Memory B cell (primary cell): ENCODE measurements around the gene CIB4.

ENCODE experiments used
- ATAC-seq: fragments of 150-1000 bp; cut with Tn5 transposase; 2 replicates; pipeline ENCODE4 v1.10.0; 2021; ENCODE audit warnings: low read depth, mild to moderate bottlenecking, moderate library complexity
- DNase-seq, 2 donors: peaks; one replicate each; pipeline ENCODE4 v3.0.0; 2022; ENCODE audit warnings: low spot score in 2 of 2
- H3K27ac Mint-ChIP-seq: one replicate; pipeline ENCODE4 v1.8.0; 2022; ENCODE audit warnings: mild to moderate bottlenecking, moderate library complexity, mixed read lengths
- H3K27me3 Mint-ChIP-seq: one replicate; pipeline ENCODE4 v1.8.0; 2022; ENCODE audit warnings: mixed read lengths
- H3K36me3 Mint-ChIP-seq: one replicate; pipeline ENCODE4 v1.8.0; 2022; ENCODE audit warnings: mild to moderate bottlenecking, mixed read lengths
- H3K4me1 Mint-ChIP-seq: one replicate; pipeline ENCODE4 v1.8.0; 2022; ENCODE audit warnings: mixed read lengths
- H3K4me3 Mint-ChIP-seq: one replicate; pipeline ENCODE4 v1.8.0; 2022; ENCODE audit warnings: mild to moderate bottlenecking, moderate library complexity, mixed read lengths
- H3K9me3 Mint-ChIP-seq: one replicate; pipeline ENCODE4 v1.8.0; 2022; ENCODE audit warnings: mixed read lengths

The CIB4 gene

GRCh38 chr2:26640781-26641564, at the start of gene CIB4:
Gene CIB4, minus strand, starts transcription at chr2:26641366. Its CDS starts 52 bp downstream, at chr2:26641314.
- Mint-ChIP-seq H3K27ac (no peak within 1 kb of the TSS), H3K27me3 (peaks cover 18% of the 10 kb centered on the region), H3K4me1 (no peaks in the 10 kb centered on the region), H3K36me3 (no peaks in the 10 kb centered on the region), H3K4me3 (no peak within 1 kb of the TSS), H3K9me3 (no peaks in the 10 kb centered on the region)
- ATAC-seq = no peak
- DNase-seq = no peak

GRCh38 chr2:26687801-26688200, 46.6 kb upstream of the CIB4 start:
- Mint-ChIP-seq H3K4me1 (peaks cover 10% of the 10 kb centered on the region), H3K27me3 (peaks cover 26% of the 10 kb centered on the region), H3K9me3 (no peaks in the 10 kb centered on the region), H3K36me3 (no peaks in the 10 kb centered on the region), H3K4me3 (no peak overlapping the region), H3K27ac (no peak overlapping the region)
- ATAC-seq = no peak
- no peak for DNase-seq

- peaks cover 10% of the 10 kb centered on the region for H3K4me1 Mint-ChIP-seq
- H3K27me3 Mint-ChIP-seq = peaks cover 30% of the 10 kb centered on the region
- no peak overlapping the region for H3K27ac Mint-ChIP-seq
- no peak overlapping the region for H3K4me3 Mint-ChIP-seq
- no peak for DNase-seq
- H3K36me3 Mint-ChIP-seq = no peaks in the 10 kb centered on the region
- no peak for ATAC-seq
- no peaks in the 10 kb centered on the region for H3K9me3 Mint-ChIP-seq
These were observed 46.2 kb upstream of the CIB4 start for GRCh38 chr2:26687328-26687727.

GRCh38 chr2:26685989-26686839, 45.0 kb upstream of the CIB4 start:
- ATAC-seq (no peak), DNase-seq (no peak)
- H3K9me3 Mint-ChIP-seq = no peaks in the 10 kb centered on the region
- H3K4me3 Mint-ChIP-seq = no peak overlapping the region
- H3K27me3 Mint-ChIP-seq = peaks cover 28% of the 10 kb centered on the region
- H3K36me3 Mint-ChIP-seq = no peaks in the 10 kb centered on the region
- H3K4me1 Mint-ChIP-seq = peaks cover 7% of the 10 kb centered on the region
- H3K27ac Mint-ChIP-seq = no peak overlapping the region

GRCh38 chr2:26685341-26685740, 44.2 kb upstream of the CIB4 start:
- DNase-seq (no peak), ATAC-seq (no peak)
- Mint-ChIP-seq H3K4me3 (no peak overlapping the region), H3K27ac (no peak overlapping the region), H3K36me3 (no peaks in the 10 kb centered on the region), H3K27me3 (peaks cover 28% of the 10 kb centered on the region), H3K4me1 (peaks cover 7% of the 10 kb centered on the region), H3K9me3 (no peaks in the 10 kb centered on the region)

GRCh38 chr2:26683583-26683982, 42.4 kb upstream of the CIB4 start:
- Mint-ChIP-seq H3K27me3 (peaks cover 27% of the 10 kb centered on the region), H3K9me3 (no peaks in the 10 kb centered on the region), H3K36me3 (no peaks in the 10 kb centered on the region), H3K27ac (no peak overlapping the region), H3K4me1 (peaks cover 7% of the 10 kb centered on the region), H3K4me3 (no peak overlapping the region)
- ATAC-seq (no peak), DNase-seq (no peak)

GRCh38 chr2:26682155-26682554, 41.0 kb upstream of the CIB4 start:
- no peak for ATAC-seq
- DNase-seq = no peak
- H3K4me1 Mint-ChIP-seq = peaks cover 7% of the 10 kb centered on the region

GRCh38 chr2:26681656-26682055, 40.5 kb upstream of the CIB4 start:
- DNase-seq (no peak), ATAC-seq (no peak)
- peaks cover 26% of the 10 kb centered on the region for H3K27me3 Mint-ChIP-seq
- H3K4me1 Mint-ChIP-seq = peaks cover 7% of the 10 kb centered on the region
- peaks cover 4% of the 10 kb centered on the region for H3K9me3 Mint-ChIP-seq
- H3K27ac Mint-ChIP-seq = no peak overlapping the region
- H3K4me3 Mint-ChIP-seq = no peak overlapping the region
- no peaks in the 10 kb centered on the region for H3K36me3 Mint-ChIP-seq

More at GRCh38 chr2:26682155-26682554, 41.0 kb upstream of the CIB4 start:
- Mint-ChIP-seq H3K4me3 (no peak overlapping the region), H3K9me3 (peaks cover 4% of the 10 kb centered on the region), H3K27ac (no peak overlapping the region), H3K27me3 (peaks cover 29% of the 10 kb centered on the region), H3K36me3 (no peaks in the 10 kb centered on the region)

- ATAC-seq (no peak), DNase-seq (no peak)
- Mint-ChIP-seq H3K27me3 (peaks cover 16% of the 10 kb centered on the region), H3K4me3 (no peak overlapping the region), H3K36me3 (no peaks in the 10 kb centered on the region), H3K27ac (no peak overlapping the region), H3K9me3 (peaks cover 4% of the 10 kb centered on the region), H3K4me1 (no peaks in the 10 kb centered on the region)
These were observed 38.7 kb upstream of the CIB4 start for GRCh38 chr2:26679867-26680266.

- ATAC-seq = no peak
These were observed 36.9 kb upstream of the CIB4 start for GRCh38 chr2:26678035-26678434.

GRCh38 chr2:26675651-26676255, 34.6 kb upstream of the CIB4 start:
- ATAC-seq (no peak), DNase-seq (no peak)
- Mint-ChIP-seq H3K4me1 (no peaks in the 10 kb centered on the region), H3K9me3 (peaks cover 4% of the 10 kb centered on the region), H3K27me3 (peaks cover 12% of the 10 kb centered on the region), H3K27ac (no peak overlapping the region), H3K4me3 (no peak overlapping the region), H3K36me3 (no peaks in the 10 kb centered on the region)

More at GRCh38 chr2:26678035-26678434, 36.9 kb upstream of the CIB4 start:
- Mint-ChIP-seq H3K27ac (no peak overlapping the region), H3K4me1 (no peaks in the 10 kb centered on the region), H3K9me3 (peaks cover 4% of the 10 kb centered on the region), H3K36me3 (no peaks in the 10 kb centered on the region), H3K4me3 (no peak overlapping the region), H3K27me3 (peaks cover 16% of the 10 kb centered on the region)
- no peak for DNase-seq

- H3K27ac Mint-ChIP-seq = no peak overlapping the region
- ATAC-seq = no peak
- peaks cover 14% of the 10 kb centered on the region for H3K27me3 Mint-ChIP-seq
- H3K4me3 Mint-ChIP-seq = no peak overlapping the region
- H3K4me1 Mint-ChIP-seq = no peaks in the 10 kb centered on the region
- DNase-seq = no peak
- no peaks in the 10 kb centered on the region for H3K36me3 Mint-ChIP-seq
- H3K9me3 Mint-ChIP-seq = peaks cover 4% of the 10 kb centered on the region
These were observed 33.6 kb upstream of the CIB4 start for GRCh38 chr2:26674771-26675170.

GRCh38 chr2:26674002-26674751, 33.0 kb upstream of the CIB4 start:
- Mint-ChIP-seq H3K36me3 (no peaks in the 10 kb centered on the region), H3K4me3 (no peak overlapping the region), H3K4me1 (no peaks in the 10 kb centered on the region), H3K27me3 (peaks cover 14% of the 10 kb centered on the region), H3K9me3 (peaks cover 4% of the 10 kb centered on the region), H3K27ac (no peak overlapping the region)
- DNase-seq (no peak), ATAC-seq (no peak)
